GM18498 (cell line): Measurements from ENCODE around the gene NUP153.

ENCODE experiments used
- ATAC-seq: cut with Tn5 transposase; IDR thresholded peaks from one replicate; pipeline ENCODE4 v1.9.1; 2021; ENCODE audit warnings: mild to moderate bottlenecking, moderate library complexity; ENCODE audit not compliant: unreplicated experiment

Gene NUP153

DNA sequence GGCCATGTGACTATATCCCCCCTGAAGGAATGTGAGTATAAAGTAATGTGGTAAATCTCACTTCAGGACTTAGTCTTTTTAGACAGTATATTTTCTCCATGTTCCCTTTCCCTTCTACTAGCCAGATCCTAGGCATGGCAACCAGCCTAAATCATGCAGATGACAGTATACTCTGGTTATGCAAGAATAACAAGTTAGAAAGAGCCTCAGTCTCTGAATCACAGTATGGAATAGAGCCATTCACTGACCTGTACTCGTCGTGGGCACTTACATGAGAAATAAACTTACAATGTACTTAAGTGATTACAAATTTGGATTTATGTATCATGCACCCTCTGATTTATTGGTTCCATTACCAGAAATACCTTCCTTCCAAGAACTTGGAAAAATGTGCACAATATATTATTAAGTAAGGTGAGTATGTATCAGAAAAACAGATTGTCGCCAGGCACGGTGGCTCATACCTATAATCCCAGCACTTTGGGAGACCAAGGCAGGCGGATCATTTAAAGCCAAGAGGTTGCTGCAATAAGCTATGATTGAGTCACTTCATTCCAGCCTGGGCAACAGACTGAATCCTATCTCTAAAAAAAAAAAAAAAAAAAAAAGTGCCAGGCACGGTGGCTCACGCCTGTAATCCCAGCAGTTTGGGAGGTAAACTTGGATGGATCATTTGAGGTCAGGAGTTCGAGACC, 131.7 kb downstream of the NUP153 start:
- ATAC-seq = no peak

DNA sequence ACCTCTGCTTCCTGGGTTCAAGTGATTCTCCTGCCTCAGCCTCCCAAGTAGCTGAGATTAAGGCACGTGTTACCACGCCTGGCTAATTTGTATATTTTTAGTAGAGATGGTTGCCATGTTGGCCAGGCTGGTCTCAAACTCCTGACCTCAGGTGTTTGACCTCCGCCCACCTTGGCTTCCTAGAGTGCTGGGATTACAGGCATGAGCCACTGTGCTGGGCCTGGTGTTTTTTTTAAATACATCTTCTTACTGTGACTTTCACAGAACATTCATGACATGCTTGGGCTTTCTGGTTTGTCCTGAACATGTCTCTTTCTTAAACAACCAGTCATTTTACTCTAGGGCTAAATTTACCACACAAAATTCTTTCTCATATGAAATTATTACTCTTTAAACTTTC, 141.3 kb downstream of the NUP153 start:
- ATAC-seq = no peak
